Measurements from ENCODE around the gene SIN3A.

GRCh38 chr15:75468913-75469598 is 17.6 kb upstream of the SIN3A start:
- TF ChIP-seq, protein P1, sequence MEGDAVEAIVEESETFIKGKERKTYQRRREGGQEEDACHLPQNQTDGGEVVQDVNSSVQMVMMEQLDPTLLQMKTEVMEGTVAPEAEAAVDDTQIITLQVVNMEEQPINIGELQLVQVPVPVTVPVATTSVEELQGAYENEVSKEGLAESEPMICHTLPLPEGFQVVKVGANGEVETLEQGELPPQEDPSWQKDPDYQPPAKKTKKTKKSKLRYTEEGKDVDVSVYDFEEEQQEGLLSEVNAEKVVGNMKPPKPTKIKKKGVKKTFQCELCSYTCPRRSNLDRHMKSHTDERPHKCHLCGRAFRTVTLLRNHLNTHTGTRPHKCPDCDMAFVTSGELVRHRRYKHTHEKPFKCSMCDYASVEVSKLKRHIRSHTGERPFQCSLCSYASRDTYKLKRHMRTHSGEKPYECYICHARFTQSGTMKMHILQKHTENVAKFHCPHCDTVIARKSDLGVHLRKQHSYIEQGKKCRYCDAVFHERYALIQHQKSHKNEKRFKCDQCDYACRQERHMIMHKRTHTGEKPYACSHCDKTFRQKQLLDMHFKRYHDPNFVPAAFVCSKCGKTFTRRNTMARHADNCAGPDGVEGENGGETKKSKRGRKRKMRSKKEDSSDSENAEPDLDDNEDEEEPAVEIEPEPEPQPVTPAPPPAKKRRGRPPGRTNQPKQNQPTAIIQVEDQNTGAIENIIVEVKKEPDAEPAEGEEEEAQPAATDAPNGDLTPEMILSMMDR (IDR thresholded peaks at IDR 0.05; ENCODE audit: insufficient read depth, low read depth, low read length): no peak
- TF ChIP-seq EZH2 (IDR thresholded peaks at IDR 0.05; ENCODE audit: insufficient read depth, low read length): no peak
